HUES48 (cell line): ENCODE measurements around the gene GSS.
"Not testable (repeated sequence)": the region's sequence is repeated elsewhere in the genome, so short reads cannot be mapped to it uniquely, and the experiment has no call there.

Experiments used
- H3K27ac ChIP-seq: one replicate; pipeline ENCODE4 v1.7.0; 2013; ENCODE audit warnings: low read depth, low read length, inconsistent platforms
- H3K27me3 ChIP-seq: 2 replicates; pipeline ENCODE4 v1.6.1; 2013; ENCODE audit warnings: mild to moderate bottlenecking, low read length; ENCODE audit not compliant: control insufficient read depth, insufficient read depth
- H3K36me3 ChIP-seq: 2 replicates; pipeline ENCODE4 v1.6.1; 2013; ENCODE audit warnings: low read length; ENCODE audit not compliant: control insufficient read depth, insufficient read depth
- H3K4me1 ChIP-seq: 2 replicates; pipeline ENCODE4 v1.6.1; 2013; ENCODE audit warnings: mild to moderate bottlenecking, low read length; ENCODE audit not compliant: control insufficient read depth, insufficient read depth
- H3K4me3 ChIP-seq: 2 replicates; pipeline ENCODE4 v1.5.1; 2013; ENCODE audit warnings: mild to moderate bottlenecking, low read depth, low read length
- H3K9ac ChIP-seq: 2 replicates; pipeline ENCODE4 v1.6.1; 2013; ENCODE audit warnings: mild to moderate bottlenecking, low read depth, low read length, moderate library complexity
- H3K9me3 ChIP-seq: 2 replicates; pipeline ENCODE4 v1.6.1; 2013; ENCODE audit warnings: low read length; ENCODE audit not compliant: control insufficient read depth, insufficient read depth

GSS gene

DNA sequence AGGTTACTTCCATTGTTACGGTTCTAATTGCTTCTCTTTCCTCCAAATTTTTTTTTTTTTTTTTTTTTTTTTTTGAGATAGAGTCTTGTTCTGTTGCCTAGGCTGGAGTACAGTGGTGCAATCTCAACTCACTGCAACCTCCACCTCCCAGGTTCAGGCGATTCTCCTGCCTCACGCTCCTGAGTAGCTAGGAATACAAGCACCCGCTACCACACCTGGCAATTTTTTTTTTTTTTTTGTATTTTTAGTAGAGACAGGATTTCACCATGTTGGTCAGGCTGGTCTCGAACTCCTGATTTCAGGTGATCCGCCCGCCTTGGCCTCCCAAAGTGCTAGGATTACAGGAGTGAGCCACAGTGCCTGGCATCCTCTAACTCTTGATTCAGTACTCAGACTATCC, 74.6 kb downstream of the GSS start:
- not testable (repeated sequence) for H3K9me3 ChIP-seq, H3K27ac ChIP-seq, H3K4me3 ChIP-seq, H3K36me3 ChIP-seq, H3K9ac ChIP-seq, H3K27me3 ChIP-seq, H3K4me1 ChIP-seq

DNA sequence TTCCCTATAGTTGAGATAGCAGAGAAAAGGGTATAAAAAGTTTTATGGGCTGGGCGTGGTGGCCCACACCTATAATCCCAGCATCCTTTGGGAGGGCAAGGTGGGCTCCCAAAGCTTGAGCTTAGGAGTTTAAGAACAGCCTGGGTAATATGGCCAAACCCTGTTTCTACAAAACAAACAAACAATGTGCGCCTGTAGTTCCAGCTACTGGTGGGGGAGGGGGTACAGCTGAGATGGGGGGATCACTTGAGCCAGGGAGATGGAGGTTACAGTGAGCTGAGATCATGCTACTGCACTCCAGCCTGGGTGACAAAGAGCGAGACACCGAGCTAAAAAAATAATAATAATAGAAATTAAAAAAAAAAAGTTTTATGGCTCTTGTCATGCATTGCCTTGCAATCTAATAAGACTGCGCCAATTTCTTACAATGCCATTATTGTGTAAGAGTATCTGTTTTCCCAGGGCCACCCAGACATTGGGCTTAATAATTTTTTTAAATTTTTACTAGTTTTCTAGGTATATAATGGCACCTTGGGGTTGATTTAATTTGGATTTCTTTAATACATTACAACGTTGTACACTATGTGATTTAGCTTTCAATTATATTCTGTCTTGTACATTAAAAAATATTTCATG, 75.3 kb downstream of the GSS start:
- Histone ChIP-seq H3K9me3 (no peaks in the 10 kb centered on the region), H3K4me1 (peaks cover 5% of the 10 kb centered on the region; the same call in 1 of the 2 replicates), H3K4me3 (no peak overlapping the region), H3K9ac (no peak overlapping the region), H3K27ac (no peak overlapping the region), H3K36me3 (no peaks in the 10 kb centered on the region), H3K27me3 (peaks cover 9% of the 10 kb centered on the region)
